Skin of body (tissue), 2 donors: ENCODE data around the gene SDCCAG8. TPM values are rescaled to one million over a fixed set of nuclear protein-coding genes. Genes with fewer than 3 reads are reported as not detected.

Experiments used
- DNase-seq: peaks from one replicate; lab custom pipeline; 2025; lab: John Stamatoyannopoulos, UW
- total RNA-seq: library from RNA; depleted of rRNA; stranded (reverse); fragments of >200 nt; gene quantifications from one replicate; pipeline ENCODE4 v1.2.3, GENCODE V29; 2014

The SDCCAG8 gene
- total RNA-seq, 1 donor from 2014 or later = 55.0 TPM

GRCh38 chr1:243281672-243282071, 25.8 kb downstream of the SDCCAG8 start:
- no peak for DNase-seq

- DNase-seq = no peak
Observed at GRCh38 chr1:243286409-243287122, 30.7 kb downstream of the SDCCAG8 start.

DNA sequence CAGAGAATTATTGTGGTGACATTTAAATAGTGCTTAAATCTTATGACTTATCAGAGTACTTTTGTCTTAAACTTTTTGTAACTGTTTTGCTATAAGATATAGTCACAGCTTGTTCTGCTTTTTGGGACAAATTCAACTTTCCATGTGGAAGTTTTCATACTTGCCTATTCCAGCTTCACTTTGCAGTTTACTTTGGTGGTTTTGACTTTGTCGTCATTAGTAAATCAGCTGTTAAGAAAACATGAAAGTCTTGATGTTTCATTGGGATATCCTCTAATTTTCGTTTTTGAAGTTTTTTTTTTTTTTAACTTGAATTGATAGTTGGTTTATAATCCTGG, 31.3 kb downstream of the SDCCAG8 start:
- no peak for DNase-seq

DNA sequence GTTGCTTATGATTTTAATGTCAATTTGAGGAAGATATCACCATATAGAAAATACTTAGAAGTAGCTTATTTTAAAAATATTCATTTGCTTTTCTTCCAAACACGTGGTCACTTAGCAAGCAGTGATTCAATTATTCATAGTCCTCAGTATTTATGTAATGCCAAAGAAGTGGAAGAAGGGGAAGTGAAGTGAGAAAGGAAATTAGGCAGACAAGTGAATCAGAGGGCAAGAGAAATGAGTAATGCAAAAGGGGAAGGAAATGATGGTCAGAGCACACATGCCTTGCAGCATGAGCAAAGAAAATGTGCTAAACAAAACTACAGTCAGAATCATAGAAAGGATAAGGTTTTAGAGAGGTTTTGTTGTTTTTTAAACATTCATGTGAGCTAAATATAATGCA, 31.8 kb downstream of the SDCCAG8 start:
- DNase-seq = no peak

- DNase-seq = no peak
Observed at GRCh38 chr1:243288062-243288461, 32.2 kb downstream of the SDCCAG8 start.

DNA sequence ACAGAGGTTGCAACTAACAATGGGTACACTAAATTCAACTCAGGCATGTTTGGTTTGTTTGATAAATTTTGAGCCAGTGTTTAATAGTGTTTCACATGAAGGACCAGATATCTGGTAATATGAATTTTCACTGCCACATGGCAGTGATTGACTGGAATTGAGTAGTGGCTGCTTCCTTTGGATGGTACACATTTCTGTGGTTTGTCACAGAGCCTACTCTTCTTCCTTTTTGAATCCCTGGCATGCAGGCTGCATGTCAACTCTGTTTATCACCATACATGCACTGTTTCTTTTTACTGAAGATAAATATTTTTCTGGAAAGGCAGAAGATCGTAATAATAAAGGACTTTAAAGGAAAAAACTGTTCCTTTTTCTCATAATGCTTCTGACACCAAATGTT, 35.5 kb downstream of the SDCCAG8 start:
- DNase-seq = no peak

- DNase-seq = no peak
Observed at GRCh38 chr1:243292117-243292516, 36.3 kb downstream of the SDCCAG8 start.

DNA sequence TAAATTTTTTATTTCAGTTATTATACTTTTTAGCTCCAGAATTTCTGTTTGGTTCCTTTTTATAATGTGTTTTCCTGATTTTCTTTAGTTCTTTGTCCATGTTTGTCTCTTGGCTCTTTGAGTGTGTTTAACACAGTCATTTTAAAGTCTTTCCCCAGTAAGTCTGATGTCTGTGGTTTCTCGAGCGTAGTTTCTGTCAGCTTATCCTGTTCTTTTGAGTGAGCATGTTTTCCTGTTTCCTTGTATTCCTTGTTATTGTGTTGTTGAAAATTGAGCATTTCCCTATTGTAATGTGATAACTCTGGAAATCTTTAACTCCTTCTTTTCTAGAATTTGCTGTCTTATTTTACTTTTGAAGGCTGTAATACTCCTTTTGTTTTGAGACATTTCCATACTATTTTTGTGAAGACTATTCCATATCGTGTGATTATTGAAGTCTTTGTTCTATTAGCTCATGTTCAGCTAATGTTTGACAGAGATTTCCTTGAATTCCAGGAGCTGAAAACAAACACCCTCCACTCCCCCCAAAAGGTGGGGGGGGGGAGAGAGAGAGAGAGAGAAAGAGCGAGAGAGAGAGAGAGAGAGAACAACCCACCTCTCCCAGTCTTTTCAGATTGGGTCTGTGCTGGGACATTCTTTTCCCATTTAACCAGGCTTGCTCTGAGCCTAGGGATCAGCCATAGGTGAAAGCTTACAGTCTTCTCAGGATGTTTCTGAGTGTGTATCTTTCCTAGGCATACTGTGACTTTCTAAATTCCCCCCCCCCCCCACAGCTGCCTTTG, 38.3 kb downstream of the SDCCAG8 start:
- DNase-seq = no peak

DNA sequence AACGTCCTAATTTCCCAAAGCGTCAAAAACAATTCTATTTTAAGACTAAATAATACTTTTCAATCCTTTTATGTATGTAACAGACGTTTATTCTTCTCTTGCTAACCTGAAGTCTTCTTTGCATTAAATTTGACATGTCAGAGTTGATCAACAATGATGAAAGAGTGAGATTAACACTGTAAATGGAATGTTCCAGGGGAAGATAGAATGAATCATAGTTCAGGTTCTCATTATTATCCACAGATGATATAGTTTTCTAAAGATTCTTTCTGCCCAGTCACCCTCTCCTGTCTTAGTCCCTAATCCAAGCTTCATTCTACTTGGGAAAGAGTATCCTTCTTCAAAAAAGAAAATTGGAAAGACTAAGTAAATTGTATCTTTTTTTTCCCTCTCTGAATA, 38.9 kb downstream of the SDCCAG8 start:
- DNase-seq = no peak

GRCh38 chr1:243299069-243299468, 43.2 kb downstream of the SDCCAG8 start:
- no peak for DNase-seq

GRCh38 chr1:243301059-243301458, 45.2 kb downstream of the SDCCAG8 start:
- DNase-seq = no peak

GRCh38 chr1:243311809-243312208, 56.0 kb downstream of the SDCCAG8 start:
- no peak for DNase-seq

DNA sequence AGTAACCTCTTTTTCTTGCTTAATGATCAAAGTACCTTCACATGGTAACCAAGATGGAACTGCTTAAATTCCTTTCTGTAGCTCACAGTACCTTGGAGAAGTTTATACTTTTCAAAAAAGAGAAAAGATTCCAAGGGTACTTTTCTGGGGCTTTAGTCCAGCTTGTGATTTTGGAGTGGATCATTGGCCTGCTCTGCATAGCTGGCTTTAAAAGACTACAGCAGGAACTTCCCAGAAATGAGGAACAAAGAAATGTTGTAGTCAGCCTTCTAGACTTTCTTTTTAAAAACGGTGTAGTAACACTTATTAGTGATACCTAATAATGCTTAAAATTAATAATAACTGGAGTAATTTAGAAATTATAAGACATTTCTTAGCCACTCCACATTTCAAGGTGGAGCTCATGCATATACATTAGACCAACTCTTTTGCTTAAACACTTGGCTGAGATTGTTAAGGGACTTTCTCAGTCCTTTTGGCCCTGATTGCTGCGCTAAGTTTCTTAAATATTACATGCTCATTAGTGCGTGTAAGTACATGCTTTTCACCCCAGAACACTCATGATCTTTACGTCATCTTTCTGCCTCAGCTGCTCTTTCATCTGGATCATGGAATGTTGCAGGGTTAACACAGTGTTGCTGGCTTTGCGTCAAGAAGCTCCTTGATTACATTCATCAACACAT, 57.3 kb downstream of the SDCCAG8 start:
- no peak for DNase-seq

- no peak for DNase-seq
Observed at GRCh38 chr1:243313635-243314536, 58.0 kb downstream of the SDCCAG8 start.

DNA sequence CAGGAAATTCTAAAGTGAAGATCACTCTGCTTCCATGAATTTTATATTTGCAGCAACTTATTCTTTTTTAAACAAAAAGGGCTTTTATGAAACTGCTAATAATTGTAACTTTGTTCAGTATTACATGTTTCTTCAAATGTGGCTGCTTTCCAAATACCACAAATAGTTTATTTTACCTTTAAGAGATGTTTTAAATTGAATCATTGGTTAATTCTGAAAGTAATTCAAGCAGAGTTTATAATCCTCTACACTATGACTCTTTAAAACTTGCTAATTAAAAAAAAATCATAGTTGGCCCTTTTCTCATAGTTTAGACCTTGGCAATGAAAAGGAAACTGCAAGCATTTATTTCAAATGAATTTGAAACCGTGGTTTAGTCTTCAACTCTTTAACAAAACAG, 59.6 kb downstream of the SDCCAG8 start:
- no peak for DNase-seq

GRCh38 chr1:243315893-243316292, 60.1 kb downstream of the SDCCAG8 start:
- DNase-seq = no peak

DNA sequence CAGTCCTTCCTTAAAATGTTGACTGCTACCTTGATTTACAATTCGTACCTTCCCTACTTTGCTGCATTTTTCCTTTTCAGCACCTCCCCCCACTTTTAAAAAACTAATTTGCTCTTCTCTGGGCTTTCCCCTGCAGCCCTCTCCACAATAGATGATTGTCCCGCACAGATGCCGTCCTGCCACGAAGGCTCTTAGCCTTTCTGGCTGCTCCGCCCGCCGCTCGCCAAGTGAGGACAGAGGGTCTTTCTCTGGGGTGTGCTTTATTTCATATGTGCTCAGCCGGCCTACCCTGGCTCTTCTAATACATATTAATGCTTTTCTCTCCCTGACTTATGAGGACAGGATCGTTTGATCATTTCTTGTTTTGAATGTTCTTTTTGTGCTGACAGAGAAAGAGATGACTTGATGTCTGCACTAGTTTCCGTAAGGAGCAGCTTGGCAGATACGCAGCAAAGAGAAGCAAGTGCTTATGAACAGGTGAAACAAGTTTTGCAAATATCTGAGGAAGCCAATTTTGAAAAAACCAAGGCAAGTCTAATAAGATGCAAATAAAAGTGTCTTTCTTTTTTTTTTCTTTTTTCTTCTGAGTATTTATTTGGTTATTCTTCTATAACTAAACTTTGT, 60.6 kb downstream of the SDCCAG8 start:
- DNase-seq = no peak

DNA sequence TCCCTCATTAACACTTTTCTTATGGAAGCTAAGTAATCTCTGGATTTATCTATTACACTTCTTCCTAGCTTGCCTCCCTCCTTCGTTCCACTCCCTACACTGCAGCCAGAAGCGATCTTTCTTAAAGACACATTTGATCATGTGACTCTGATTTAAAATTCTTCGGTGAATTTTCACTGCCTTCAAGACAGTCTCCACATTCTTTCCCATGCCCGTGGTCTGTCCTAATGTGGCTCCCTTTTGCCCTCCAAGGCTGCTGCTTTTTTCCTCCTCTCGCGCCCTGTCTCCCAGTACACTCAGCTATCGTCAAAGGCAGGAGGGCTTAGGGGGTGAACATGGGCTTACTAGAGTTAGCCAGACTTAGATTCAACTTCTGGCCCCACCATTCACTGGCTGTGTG, 64.4 kb downstream of the SDCCAG8 start:
- no peak for DNase-seq

DNA sequence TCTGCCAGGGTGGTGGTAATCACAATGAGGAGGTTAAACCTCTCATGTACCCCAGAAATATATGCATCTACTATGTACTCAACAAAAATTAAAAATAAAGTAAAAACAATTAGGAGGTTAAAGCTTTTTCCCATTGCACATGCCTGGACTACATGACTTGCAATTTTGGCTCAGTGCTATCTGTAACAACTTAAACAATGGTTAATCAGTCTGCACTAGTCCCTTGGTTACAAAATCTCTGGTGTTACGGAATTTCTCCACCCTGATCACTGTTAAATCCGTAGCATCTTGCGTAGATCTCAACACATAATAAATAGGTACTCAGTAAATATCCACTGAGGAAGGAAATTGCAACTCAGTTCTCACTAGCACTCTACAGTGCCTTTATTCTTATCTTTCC, 66.5 kb downstream of the SDCCAG8 start:
- no peak for DNase-seq

GRCh38 chr1:243323491-243323890, 67.7 kb downstream of the SDCCAG8 start:
- DNase-seq = no peak

DNA sequence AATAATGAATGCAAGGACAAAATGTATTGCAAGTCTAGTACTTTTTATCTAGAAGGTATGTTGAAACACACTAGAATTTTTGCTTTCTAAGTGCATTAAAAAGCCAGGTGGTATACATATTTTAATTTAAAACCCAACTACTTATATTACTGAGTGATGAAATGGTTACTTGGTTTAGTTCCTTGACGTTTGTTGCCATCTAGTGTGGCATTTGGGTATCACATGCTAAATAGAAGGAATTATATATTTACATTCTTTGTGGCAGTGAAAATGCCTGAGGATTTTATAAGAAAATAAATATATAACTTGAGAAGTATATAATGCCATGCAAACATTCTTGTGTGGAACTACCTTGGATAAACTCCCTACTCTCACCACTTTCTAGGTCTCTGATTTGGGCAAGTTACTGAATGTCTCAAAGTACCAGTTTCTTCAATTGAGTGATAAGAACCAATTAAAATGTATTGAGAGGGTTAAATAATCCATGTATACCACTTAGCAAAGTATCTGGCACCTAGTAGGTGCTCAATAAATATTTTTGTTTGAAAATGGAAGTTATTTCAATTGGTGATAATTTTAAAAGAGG, 69.6 kb downstream of the SDCCAG8 start:
- DNase-seq = peak; percentile 21
